DMS153 treated with DMSO at 0.1 percent for 48 hours (cell line): ENCODE measurements around the gene MYRIP.
A peak's percentile ranks its signal among the peaks of the same experiment; 100 is the strongest.

Experiments
- DNase-seq: peaks from one replicate; lab custom pipeline; 2025; ENCODE audit not compliant: unreplicated experiment; lab: John Stamatoyannopoulos, UW

Gene MYRIP

DNA sequence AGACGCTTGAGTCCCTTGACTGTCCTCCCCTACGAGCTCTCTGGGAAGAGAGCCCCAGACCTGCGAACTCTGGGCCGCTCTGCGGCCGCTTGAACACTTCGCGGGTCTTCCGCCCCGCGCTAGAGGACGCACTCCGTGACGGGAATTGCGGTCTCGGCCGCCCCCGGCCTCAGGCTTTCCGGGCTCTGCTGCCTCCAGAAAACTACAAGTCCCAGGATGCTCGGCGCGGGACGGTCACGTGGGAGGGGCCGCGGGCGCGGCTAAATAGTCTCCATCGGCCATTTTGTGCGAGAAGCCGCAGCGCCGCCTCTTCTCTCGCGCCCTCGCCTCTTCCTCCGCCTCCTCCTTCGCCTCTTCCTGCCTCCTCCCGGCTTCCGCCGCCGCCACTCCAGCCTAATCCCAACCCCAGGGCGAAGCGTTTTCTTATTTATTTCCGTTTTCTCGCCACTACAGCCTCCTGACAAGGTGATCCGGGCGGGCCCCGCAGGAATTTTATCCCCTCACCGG lies 500.1 kb downstream of the MYRIP start, which contains the start of gene EIF1B:
Gene EIF1B, plus strand, starts transcription at position 290 of the 507 bp plus-strand sequence. CDS start 235 bp downstream, outside the sequence.
- DNase-seq, result peak; percentile 52
